Right hindlimb (tissue), 1 donor: ENCODE data around the gene DDIAS.
"Not testable (repeated sequence)": the region's sequence is repeated elsewhere in the genome, so short reads cannot be mapped to it uniquely, and the experiment has no call there.

ENCODE experiments used
- DNase-seq: peaks from one replicate; pipeline ENCODE4 v3.0.0-alpha.2; 2018

Gene DDIAS

DNA sequence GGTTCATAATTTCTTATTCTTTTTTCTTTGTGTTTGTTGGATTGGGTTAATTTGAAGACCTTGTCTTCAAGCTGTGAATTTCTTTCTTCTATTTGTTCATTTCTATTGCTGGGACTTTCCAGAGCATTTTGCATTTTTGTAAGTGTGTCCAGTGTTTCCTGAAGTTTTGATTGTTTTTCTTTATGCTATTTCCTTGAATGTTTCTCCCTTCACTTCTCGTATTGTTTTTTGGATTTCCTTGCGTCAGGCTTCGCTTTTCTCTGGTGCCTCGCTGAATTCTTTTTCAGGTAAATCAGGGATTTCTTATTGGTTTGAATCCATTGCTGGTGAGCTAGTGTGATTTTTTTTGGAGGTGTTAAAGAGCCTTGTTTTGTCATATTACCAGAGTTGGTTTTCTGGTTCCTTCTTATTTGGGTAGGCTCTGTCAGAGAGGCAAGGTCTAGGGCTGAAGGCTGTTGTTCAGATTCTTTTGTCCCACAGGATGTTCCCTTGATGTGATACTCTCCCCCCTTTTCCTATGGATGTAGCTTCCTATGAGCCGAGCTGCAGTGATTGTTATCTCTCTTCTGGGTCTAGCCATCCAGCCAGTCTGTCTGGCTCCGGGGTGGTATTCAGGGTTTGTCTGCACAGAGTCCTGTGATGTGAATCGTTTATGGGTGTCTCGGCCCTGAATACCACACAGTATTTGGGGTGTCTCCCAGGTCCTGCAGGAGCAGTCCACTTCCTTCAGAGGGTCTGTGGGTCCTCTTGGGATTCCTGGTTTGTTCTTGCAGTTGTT lies 21.0 kb downstream of the DDIAS start:
- not testable (repeated sequence) for DNase-seq

DNA sequence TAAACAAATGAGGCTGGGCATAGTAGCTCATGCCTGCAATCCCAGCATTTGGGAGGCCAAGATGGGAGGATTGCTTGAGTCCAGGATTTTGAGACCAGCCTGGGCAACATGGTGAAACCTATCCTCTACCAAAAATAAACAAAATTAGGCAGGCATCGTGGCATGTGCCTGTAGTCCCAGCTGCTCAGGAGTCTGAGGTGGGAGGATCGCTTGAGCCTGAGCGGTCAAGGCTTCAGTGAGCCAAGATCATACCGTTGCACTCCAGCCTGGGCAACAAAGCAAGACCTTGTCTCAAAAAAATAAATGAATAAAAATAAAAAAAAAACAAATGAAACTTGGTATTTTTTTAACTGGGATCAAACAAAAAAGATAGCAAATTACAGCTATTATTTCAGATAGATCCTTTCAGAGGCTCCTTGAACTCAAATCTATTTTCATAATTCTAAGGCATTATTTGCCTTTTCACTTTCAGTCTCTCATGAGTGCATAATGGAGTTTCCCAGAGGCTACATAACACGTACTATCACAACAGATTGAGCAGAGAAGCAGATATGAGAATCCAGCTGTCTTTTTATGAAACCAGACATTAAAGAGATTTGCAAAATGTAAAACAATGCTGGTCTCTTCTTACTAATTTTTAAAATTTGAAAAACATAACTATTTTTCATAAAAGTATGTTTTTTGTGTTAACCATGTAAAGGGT lies 23.1 kb downstream of the DDIAS start:
- DNase-seq, result no peak

DNA sequence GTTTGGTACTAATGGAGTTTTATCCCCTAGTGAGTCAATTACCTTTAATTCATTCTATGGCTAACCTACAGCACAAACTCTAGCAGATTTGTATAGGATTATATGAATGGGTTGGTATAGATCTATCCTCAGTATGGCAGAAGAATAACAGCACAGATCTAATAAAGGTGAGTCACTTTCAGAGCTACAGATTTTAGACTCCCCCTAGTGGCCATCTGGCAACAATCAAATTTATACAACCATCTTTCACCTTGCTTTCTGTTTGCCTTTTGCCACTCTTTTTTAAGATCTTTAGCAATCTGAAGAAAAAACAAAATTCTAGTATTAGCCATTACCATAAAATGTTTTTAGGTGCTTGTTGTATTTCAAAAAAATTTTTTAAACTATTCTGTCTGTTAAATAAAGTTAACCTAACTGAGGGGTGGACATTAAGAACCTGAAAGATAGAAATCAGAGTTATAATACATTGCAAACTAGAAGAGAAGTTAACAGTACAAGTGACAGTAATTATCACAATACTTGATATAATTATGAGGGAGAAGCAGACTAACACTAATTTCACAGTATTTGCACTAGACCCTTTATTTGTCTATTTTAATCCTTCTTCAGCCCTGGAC lies 25.8 kb downstream of the DDIAS start:
- no peak for DNase-seq

DNA sequence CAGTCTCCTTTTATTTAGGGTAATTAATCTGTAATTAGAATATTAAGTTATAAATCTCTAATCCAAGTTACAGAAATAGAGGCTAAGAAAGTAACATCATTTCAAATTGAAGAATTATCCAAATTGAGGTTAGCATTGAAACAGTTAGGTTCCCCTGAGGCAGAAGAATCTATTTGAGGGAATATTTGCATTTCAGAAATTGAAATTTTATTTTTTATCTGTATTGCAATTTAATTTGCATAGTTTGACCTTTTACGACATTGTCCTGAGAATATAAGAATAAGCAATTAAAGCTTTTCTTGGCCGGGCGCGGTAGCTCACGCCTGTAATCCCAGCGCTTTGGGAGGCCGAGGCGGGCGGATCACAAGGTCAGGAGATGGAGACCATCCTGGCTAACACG lies 27.6 kb downstream of the DDIAS start:
- no peak for DNase-seq

DNA sequence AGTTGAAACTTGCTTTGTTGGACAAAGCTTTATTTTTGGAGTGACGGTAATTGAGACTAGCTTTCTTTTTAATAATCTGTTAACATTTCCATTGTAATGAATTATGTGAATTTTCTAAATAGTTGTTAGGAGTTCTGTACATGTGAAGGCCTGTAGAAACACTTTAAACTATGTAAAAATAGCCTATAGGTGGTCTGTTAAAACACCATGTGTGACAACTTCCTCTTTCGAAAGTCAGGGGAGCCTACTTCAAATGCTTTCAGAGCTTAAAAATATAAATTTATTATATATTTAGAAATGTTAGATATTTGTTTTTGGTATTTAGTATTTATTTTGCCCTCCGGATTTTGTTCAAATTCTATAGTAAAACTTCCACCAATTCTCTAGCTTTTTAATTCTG lies 28.7 kb downstream of the DDIAS start:
- no peak for DNase-seq

DNA sequence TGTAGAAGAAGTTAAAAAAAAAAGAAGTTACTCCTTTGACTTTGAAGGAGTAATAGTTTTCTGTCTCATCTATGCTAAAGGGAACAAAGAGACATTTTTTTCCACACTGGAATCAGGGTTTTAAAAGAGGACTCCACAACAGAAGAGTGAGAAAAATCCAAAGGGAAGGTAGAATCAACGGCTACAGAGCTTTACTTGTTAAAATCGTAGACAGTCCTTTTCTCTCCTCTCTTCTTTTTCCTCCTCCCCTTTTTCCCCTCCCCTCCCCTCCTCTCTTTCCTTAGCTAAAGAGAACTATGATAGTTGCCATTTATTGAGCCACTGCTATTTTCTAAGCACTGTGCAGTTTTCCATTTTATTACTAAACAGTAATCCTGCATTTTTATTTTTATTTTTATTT lies 29.2 kb downstream of the DDIAS start:
- no peak for DNase-seq

DNA sequence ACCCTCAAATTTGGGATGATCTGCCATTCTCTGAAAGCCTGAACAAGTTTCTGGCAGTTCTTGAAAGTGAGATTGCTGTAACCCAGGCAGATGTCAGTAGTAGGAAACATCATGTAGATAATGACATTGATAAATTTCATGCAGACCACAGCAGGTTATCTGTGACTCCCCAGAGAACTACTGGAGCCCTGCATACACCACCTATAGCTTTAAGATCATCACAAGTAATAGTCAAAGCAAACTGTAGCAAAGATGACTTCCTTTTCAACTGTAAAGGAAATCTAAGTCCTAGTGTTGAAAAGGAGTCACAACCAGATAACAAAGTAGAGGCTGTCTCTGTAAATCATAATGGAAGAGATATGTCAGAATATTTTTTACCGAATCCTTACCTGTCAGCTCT lies 31.0 kb downstream of the DDIAS start:
- DNase-seq, result no peak

DNA sequence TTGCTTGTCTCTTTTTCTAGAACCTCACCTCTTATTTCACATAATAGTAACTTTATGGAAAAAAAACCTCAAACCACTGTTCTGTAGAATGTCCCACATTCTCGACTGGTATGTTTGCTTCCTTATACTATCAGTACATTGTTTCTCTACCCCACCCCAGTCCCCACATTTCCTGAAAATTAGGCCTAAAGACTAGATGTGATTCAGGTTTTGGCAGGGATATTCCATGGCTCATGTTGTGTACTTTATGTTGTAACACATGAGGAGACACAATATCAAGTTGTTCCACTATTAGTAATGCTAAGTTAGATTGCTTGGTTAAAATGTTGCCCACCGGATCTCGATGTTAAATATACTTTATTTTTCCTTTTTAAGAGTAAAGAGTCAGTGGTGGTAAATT lies 34.7 kb downstream of the DDIAS start:
- DNase-seq, result no peak

DNA sequence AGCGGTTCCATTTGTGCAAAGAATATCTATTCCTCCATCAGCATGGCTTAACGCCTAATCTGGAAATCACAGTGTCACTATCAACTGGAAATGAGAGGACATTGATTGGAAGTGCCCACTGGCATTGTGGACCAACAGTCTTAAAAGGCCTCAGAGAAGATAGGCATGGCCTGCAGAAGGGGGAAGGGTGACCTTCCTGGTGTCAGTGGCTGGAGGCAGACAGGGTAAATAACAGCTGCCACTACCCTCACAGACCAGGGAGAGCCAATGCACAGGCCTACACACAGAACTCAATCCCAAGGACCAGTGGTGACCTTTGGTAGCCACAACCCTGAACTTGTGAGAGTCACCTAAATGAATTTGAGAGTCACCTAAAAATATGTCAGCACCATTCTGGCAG lies 36.0 kb downstream of the DDIAS start:
- no peak for DNase-seq

DNA sequence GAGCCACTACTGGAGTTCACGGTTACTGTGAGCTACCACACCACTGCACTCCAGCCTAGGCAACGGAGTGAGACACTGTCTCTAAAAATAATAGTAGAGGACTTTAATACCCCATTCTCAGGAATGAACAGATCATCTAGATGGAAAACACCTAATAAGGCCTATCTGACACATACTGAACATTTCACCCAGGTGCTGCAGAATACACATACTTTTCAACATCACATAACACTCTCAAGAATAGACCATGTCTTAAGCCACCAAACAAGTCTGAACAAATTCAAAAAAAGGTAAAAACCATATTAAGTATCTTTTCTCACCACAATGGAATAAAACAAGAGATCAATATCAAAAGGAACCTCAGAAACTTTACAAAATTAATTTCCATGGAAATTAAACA lies 37.9 kb downstream of the DDIAS start:
- no peak for DNase-seq

DNA sequence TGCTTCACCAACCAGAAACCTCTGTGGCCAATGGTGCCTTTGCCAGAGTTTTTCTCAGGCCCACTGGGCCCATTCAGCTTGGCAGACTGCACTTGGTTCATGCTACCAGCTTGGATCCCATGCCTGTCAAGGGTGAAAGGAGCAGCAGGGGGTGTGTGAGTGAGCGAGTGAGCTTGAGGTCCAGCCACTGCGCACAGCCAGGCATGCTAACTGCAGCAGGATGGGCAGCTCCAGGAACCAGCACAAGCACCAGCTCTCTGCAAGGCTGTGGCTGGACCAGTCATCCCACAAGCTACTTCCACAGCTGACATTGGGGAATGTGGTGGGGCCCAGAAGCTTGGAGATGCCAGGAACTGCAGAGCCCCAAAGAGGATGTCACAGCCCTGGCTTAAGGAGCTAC lies 40.8 kb downstream of the DDIAS start:
- DNase-seq, result no peak

DNA sequence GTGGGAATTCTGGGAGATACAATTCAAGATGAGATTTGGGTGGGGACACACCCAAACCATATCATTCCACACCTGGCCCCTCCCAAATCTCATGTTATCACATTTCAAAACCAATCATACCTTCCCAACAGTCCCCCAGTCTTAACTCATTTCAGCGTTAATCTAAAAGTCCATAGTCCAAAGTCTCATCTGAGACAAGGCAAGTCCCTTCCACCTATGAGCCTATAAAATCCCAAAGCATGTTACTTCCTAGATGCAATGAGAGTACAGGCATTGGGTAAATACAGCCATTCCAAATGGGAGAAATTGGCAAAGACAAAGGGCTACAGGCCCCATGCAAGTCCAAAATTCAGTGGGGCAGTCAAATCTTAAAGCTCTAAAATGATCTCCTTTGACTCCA lies 41.9 kb downstream of the DDIAS start:
- DNase-seq, result not testable (repeated sequence)

DNA sequence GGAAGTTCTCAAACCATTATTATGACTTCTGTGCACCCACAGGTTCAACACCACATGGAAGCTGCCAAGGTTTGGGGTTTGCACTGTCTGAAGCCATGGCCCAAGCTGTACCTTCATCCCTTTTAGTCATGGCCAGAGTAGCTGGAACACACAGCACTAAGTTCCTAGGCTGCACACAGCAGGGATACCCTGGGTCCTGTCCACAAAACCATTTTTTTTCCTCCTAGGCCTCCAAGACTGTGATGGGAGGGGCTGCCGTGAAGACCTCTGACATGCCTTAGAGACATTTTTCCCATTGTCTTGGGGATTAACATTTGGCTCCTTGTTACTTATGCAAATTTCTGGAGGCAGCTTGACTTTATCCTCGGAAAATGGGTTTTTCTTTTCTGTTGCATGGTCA lies 42.7 kb downstream of the DDIAS start:
- DNase-seq, result no peak

DNA sequence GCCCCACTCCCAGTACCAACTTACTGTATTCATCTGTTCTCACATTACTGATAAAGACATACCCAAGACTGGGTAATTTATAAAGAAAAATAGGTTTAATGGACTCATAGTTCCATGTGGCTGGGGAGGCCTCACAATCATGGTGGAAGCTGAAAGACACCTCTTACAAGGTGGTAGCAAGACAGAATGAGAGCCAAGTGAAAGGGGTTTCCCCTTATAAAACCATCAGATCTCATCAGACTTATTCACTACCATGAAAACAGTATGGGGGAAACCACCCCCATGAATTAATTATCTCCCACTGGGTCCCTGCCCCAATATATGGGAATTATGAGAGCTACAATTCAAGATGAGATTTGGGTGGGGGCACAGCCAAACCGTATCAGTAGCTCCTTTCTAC lies 43.5 kb downstream of the DDIAS start:
- DNase-seq, result not testable (repeated sequence)

DNA sequence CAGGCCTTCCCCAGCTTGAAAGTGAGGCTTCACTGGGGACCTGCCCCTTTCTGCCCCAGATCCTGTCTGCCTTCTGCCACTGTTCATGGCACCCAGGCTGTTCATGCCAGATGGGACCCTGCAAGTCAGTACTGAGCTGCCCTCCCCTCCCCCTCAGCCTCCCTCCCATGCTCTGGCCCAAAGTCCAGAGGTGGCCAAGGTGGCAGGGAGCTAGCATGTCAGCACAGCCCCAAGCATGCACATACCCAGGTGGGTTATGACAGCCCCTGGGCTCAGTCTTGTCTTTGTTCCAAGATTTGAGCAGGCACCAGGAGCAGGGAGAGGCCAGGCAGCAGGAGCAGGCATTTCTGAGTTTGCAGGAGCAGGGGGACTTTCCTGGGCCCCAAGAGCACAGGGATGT lies 44.1 kb downstream of the DDIAS start:
- no peak for DNase-seq

DNA sequence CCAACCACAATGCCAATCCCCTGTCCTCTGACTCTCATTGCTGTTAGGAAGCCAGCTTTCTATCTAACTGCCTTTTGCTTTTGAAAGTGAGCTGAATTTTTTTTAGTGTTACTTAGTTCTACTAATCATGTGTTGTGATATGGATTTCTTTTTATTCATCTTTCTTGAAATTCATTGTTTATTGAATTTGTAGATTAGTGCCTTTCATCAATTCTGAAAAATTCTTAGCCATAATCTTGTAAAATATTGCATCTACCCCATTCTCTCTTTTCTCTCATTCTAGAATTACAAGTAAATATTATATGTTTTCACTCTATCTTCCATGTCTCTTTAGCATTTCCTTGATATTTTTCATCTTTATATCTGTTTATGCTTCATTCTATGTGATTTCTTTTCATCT lies 47.8 kb downstream of the DDIAS start:
- no peak for DNase-seq

DNA sequence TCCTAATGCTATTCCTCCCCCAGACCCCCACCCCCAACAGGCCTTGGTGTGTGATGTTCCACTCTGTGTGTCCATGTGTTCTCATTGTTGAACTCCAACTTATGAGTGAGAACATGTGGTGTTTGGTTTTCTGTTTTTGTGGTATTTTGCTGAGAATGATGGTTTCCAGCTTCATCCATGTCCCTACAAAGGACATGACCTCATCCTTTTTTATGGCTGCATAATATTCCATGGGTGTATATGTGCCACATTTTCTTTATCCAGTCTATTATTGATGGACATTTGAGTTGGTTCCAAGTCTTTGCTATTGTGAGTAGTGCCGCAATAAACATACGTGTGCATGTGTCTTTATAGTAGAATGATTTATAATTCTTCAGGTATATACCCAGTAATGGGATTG lies 49.0 kb downstream of the DDIAS start:
- DNase-seq, result not testable (repeated sequence)

DNA sequence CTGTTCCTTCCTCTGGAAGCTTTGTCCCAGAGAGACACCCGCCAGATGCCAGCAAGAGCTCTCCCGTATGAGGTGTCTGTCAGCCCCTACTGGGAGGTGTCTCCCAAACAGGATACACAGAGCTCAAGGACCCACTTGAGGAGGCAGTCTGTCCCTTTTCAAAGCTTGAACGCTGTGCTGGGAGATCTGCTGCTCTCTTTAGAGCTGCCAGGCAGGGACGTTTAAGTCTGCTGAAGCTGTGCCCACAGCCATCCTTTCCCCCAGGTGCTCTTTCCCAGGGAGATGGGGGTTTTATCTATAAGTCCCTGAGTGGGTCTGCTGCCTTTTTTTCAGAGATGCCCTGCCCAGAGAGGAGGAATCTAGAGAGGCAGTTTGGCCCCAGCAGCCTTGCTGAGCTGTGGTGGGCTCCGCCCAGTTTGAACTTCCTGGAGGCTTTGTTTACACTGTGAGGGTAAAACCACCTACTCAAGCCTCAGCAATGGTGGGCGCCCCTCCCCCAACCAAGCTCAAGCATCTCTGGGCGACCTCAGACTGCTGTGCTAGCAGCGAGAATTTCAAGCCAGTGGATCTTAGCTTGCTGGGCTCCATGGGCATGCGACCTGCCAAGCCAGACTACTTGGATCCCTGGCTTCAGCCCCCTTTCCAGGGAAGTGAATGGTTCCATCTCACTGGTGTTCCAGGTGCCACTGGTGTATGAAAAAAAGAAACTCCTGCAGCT lies 54.4 kb downstream of the DDIAS start:
- DNase-seq, result not testable (repeated sequence)

DNA sequence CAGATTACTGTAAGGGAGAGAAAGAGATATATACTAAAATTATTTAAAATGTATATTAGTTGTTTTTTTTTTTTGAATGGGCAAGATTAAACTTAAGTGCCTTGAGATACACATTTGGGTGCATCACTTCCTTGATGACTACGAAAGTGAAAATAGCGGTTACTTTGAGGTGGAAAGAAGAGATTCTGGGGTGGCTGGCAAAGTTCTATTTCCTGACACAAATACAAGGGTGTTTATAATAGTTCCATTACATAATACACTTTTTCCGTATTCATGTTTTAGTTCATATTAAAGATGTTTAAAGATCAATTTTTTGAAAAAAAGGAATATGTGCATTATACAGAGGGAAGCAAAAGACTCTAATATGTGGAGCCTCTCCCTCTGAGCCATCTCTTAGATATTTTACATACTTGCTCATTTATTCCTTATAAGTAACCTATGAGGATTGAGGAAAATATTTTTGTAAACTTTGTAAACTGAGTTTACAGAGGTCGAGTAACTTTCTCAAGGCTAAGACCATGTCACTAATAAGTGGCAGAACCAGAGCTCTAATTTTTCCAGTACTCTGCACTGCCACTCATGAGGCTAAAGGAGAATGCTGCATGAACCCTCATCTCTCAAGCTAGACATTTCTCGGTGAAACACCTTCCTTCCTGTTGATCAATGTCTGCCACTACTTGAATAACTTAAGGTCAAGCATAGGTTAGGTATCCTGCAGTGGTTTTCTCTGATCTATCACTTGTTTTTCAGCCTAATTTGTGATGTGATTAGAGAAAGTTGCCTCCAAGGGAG lies 58.6 kb downstream of the DDIAS start:
- no peak for DNase-seq

DNA sequence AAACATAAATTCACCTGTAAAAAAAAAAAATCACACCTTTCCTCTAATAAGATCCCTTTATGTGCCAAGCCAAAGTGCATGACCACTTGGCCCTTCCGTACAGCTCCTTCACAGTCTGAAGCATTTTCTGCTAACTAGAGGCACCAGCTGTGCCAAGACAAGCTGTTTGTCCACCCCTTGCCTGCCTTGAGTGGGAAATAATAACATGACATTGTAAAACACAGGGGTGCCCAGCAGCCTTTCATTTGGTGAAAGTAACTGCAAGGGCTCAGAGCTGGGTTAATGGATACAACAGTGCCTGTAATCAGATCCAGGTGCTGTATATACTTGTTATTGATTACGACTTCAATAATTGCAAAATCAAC lies 59.2 kb downstream of the DDIAS start:
- DNase-seq, result no peak

DNA sequence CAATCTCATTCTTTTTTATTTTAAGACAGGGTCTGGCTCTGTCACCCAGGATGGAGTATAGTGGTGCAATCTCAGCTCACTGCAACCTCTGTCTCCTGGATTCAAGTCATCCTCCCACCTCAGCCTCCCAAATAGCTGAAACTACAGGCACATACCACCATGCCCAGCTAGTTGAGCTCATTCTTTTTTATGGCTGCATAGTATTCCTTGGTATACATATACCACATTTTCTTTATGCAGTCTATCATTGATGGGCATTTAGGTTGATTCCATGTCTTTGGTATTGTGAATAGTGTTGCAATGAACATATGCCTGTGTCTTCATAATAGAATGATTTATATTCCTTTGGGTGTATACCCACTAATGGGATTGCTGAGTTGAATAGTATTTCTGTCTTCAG lies 60.5 kb downstream of the DDIAS start:
- DNase-seq, result not testable (repeated sequence)

DNA sequence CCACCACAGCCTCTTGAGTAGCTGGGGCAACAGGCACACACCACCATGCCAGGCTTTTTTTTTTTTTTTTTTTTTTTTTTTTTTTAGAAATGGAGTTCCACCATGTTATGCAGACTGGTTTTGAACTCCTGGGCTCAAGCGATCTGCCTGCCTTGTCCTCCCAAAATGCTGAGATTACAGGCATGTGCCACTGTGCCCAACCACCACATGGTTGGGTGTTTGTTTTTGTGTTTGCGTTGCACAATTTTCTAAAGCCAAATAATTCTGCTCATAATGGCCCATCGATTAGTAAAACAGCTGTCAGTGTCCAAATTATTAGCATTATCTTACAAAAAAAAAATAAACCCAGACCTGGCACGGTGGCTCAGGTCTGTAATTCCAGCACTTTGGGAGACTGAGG lies 65.8 kb downstream of the DDIAS start:
- DNase-seq, result no peak

DNA sequence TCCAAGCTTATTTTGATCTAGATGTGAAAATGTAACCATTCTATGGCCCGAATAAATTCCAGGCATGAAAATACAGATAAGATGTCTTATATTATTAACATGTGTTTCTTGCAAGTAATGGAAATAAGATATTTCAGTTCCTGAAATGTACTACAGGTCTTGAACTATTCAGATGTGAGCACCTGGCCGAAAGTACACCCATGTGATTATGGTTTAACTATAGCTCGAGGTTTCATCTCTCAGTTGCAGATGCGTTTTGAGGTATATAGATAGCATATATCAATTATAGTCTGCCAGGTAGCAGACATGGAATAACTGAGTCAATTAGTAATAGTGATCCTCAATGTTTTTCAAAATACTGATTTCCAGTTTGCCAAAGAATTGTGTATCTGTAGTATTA lies 68.3 kb downstream of the DDIAS start:
- DNase-seq, result no peak
